Left lung (tissue), 10 donors: ENCODE measurements around the gene GPRC6A. TPM values are rescaled to one million over a fixed set of nuclear protein-coding genes. Genes with fewer than 3 reads are reported as not detected.
A peak's percentile ranks its signal among the peaks of the same experiment; 100 is the strongest.
"Not testable (repeated sequence)": the region's sequence is repeated elsewhere in the genome, so short reads cannot be mapped to it uniquely, and the experiment has no call there.

Source experiments
- ATAC-seq: fragments of 200-7000 bp; cut with Tn5 transposase; one replicate; pipeline ENCODE4 v1.9.1; 2020; ENCODE audit warnings: moderate library complexity
- DNase-seq, 4 donors: peaks; one replicate each; pipeline ENCODE4 v3.0.0-alpha.2; 2013 to 2020
- H3K27ac ChIP-seq, 2 donors: fragments of 200-600 bp; sonication (generic) in 1 of 2; one replicate each; pipeline versions ENCODE4 v1.5.0 to v1.8.0; 2020 to 2021
- H3K27me3 ChIP-seq, 2 donors: fragments of 200-600 bp; sonication (generic) in 1 of 2; one replicate each; pipeline versions ENCODE4 v1.5.0 to v1.8.0; 2020 to 2021
- H3K36me3 ChIP-seq, 2 donors: fragments of 200-600 bp; sonication (generic) in 1 of 2; one replicate each; pipeline versions ENCODE4 v1.5.0 to v1.8.0; 2020 to 2021
- H3K4me1 ChIP-seq, 2 donors: fragments of 200-600 bp; one replicate each; pipeline ENCODE4 v1.8.0; 2021
- H3K4me3 ChIP-seq, 2 donors: fragments of 200-600 bp; sonication (generic) in 1 of 2; one replicate each; pipeline versions ENCODE4 v1.5.0 to v1.8.0; 2020 to 2021; ENCODE audit warnings: mild to moderate bottlenecking in 1 of 2
- H3K9me3 ChIP-seq, 2 donors: fragments of 200-600 bp; sonication (generic) in 1 of 2; one replicate each; pipeline versions ENCODE4 v1.5.0 to v1.8.0; 2020 to 2021
- CTCF ChIP-seq, 2 donors: fragments of 200-600 bp; sonication (generic) in 1 of 2; IDR thresholded peaks; one replicate each; pipeline versions ENCODE4 v1.5.0 to v1.8.0; 2021; ENCODE audit warnings: antibody characterized with exemption in 2 of 2
- intact Hi-C, 2 donors: fragments of 100-400 bp; cut with DNase I; formaldehyde crosslinking; loops; one replicate each; pipeline versions ENCODE4 v1.11.2 to v1.14.2; 2022
- polyA plus RNA-seq, 6 donors: library from polyadenylated mRNA; unstranded; fragments of 120-200 nt; gene quantifications; one replicate each; pipeline ENCODE4 v1.2.1, GENCODE V29; 2013; ENCODE audit not compliant: insufficient read length in 6 of 6
- total RNA-seq, 2 donors: library from RNA; stranded (reverse); fragmentation: NEBNext Ultra II Directional; extraction: Animal tissue kit (Norgen Biotek cat#: 25700); gene quantifications; one replicate each; pipeline ENCODE4 v1.2.1, GENCODE V29; 2021
- donor health status: DM: no; HTN: yes; CAD: no.
- donor health status: DM: no; HTN: no; CAD: no.

The GPRC6A gene
- total and polyA plus RNA-seq, 8 donors: 0.10 to 0.33 (median 0.13) TPM; not detected in 1

- intact Hi-C loops: no loop called here
- DNase-seq: peak in 2 of 4 donors; percentile 49 to 54
- H3K27me3 ChIP-seq: no peaks in the 10 kb centered on the region
These were observed 13.6 kb upstream of the GPRC6A start for GRCh38 chr6:116842459-116842858.

DNA sequence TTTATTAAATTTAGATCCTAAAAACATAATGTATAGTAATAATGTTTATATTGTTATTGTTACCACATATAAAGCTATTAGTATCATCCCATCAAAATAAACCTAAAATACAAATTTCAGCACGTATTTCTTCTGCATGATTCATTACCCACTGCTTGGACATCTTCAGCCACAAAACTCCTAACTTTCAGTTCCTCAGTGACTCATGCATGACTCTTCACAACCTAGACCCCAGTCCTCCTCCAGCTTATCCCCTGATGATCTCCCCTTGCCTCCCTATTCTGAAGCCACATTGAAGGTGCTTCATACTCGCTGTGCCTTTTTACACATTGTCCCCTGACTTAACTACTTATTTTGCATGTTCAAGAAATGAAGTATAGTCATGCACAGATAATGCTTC is 11.2 kb upstream of the GPRC6A start:
- no peak for ATAC-seq
- H3K36me3 ChIP-seq: no peaks in the 10 kb centered on the region
- no peaks in the 10 kb centered on the region for H3K4me1 ChIP-seq
- TF ChIP-seq CTCF (IDR thresholded peaks at IDR 0.05): no peak
- no peaks in the 10 kb centered on the region for H3K9me3 ChIP-seq
- no peak for DNase-seq
- no peaks in the 10 kb centered on the region for H3K27me3 ChIP-seq
- no peak overlapping the region for H3K4me3 ChIP-seq
- intact Hi-C loops: no loop called here
- H3K27ac ChIP-seq: no peak overlapping the region

More at GRCh38 chr6:116842459-116842858, 13.6 kb upstream of the GPRC6A start:
- Histone ChIP-seq H3K4me1 (no peaks in the 10 kb centered on the region), H3K9me3 (no peaks in the 10 kb centered on the region), H3K4me3 (no peak overlapping the region), H3K36me3 (no peaks in the 10 kb centered on the region), H3K27ac (no peak overlapping the region)
- TF ChIP-seq CTCF (IDR thresholded peaks at IDR 0.05): no peak
- ATAC-seq: no peak

- H3K4me3 ChIP-seq: no peak overlapping the region
- DNase-seq (no peak), ATAC-seq (no peak)
These were observed 7.9 kb upstream of the GPRC6A start for GRCh38 chr6:116836606-116837342.

GRCh38 chr6:116834526-116834925 is 5.6 kb upstream of the GPRC6A start:
- intact Hi-C loops, H3K4me3 ChIP-seq, ATAC-seq, H3K27me3 ChIP-seq, DNase-seq, H3K4me1 ChIP-seq, H3K27ac ChIP-seq, H3K36me3 ChIP-seq, H3K9me3 ChIP-seq: not testable (repeated sequence)

More at GRCh38 chr6:116836606-116837342, 7.9 kb upstream of the GPRC6A start:
- no peak overlapping the region for H3K27ac ChIP-seq
- no peaks in the 10 kb centered on the region for H3K4me1 ChIP-seq
- no peaks in the 10 kb centered on the region for H3K27me3 ChIP-seq
- intact Hi-C loops: no loop called here
- H3K9me3 ChIP-seq: no peaks in the 10 kb centered on the region
- TF ChIP-seq CTCF (IDR thresholded peaks at IDR 0.05): no peak
- H3K36me3 ChIP-seq: no peaks in the 10 kb centered on the region

GRCh38 chr6:116827561-116828240 is 1.2 kb downstream of the GPRC6A start:
- no peaks in the 10 kb centered on the region for H3K4me1 ChIP-seq
- DNase-seq (no peak), ATAC-seq (no peak)
- H3K9me3 ChIP-seq: peaks cover 0 to 17% of the 10 kb centered on the region in 2 donors
- no peaks in the 10 kb centered on the region for H3K36me3 ChIP-seq
- H3K4me3 ChIP-seq: no peak overlapping the region
- no peaks in the 10 kb centered on the region for H3K27me3 ChIP-seq
- TF ChIP-seq CTCF (IDR thresholded peaks at IDR 0.05): no peak
- intact Hi-C loops: no loop called here
- H3K27ac ChIP-seq: no peak overlapping the region

DNA sequence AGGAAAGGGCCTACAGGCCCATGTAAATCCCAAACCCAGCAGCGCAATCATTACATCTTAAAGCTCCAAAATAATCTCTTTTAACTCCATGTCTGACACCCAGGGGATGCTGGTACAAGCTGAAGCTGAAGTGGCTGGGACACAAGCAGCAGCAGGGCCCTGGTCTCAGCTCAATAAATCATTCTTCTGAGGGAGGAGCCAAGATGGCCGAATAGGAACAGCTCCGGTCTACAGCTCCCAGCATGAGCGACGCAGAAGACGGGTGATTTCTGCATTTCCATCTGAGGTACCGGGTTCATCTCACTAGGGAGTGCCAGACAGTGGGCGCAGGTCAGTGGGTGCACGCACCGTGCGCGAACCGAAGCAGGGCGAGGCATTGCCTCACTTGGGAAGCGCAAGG is 12.5 kb downstream of the GPRC6A start:
- H3K27me3 ChIP-seq, intact Hi-C loops, H3K4me3 ChIP-seq, ATAC-seq, H3K36me3 ChIP-seq, H3K27ac ChIP-seq, H3K4me1 ChIP-seq, DNase-seq: not testable (repeated sequence)
- peaks cover 0 to 22% of the 10 kb centered on the region in 2 donors for H3K9me3 ChIP-seq
